NCI-H146 treated with DMSO at 0.1 percent for 48 hours (cell line): ENCODE results near the gene TEX101.
A peak's percentile ranks its signal among the peaks of the same experiment; 100 is the strongest.

Source experiments
- DNase-seq: peaks from one replicate; lab custom pipeline; 2025; ENCODE audit not compliant: unreplicated experiment; lab: John Stamatoyannopoulos, UW

Gene TEX101

DNA sequence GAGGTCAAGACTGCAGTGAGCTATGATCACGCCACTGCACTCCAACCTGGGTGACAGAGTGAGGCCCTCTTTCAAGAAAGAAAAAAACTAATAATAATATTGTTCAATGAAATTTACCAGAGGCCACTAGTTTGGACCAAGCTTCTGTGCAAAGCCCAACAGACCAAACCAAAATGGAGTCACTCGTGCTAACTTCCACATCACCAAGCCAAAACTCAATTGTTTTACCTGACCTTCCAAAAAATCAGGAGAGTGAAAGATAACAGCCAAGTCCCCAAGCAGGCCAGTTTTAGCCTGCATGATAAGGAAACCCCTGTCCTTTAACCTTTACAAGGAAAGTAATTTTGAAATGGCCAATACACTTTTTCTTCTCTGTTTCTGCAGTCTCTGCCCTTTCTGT, 30.7 kb downstream of the TEX101 start:
- DNase-seq, result no peak

DNA sequence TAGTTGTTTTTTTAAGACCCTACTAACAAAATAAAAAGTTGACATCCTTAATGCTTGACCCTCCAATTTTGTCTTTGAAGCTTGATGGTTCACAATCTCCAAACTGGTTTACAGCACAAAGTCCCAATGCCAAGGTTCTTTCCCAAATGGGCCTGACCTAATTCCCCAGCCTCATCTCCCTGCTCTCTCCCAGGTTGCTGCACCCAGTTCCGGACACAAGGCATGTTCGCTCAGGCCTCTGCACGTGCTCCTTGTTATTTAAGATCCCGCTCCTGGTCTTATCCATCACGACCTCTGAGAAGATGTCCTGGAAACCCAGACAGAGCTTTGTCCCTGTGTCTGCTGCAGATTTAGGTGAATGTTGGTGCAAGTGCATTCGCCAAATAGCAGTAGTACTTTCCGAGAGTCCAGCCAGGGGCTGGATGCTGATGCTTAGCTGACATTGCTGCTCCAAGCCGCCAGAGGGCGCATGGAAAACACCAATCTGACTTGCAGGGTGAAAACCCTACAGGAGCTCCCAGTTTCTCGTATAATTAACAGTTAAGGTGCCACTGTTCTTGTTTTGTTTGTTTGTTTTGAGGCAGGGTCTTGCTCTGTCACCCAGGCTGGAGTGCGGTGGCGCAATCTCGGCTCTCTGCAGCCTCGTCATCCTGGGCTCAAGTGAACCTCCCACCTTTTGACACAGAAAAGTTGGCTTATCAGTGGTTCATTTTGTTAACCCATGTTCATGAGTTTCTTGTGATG, 32.2 kb downstream of the TEX101 start:
- DNase-seq, result peak; percentile 48

DNA sequence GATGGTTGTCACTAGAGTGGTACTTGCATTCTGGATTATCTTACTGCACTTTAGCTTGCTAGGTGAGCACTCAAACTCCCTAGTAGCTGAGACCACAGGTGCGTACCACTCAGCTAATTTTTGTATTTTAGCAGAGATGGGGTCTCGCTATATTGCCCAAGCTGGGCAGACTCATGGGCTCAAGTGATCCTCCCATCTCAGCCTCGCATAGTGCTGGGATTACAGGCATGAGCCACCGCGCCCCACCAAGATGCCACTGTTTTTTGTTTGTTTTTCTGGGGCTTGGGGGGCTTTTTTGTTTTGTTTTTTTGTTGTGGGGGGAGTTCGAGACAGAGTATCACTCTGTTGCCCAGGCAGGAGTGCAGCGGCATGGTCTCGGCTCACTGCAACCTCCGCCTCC, 33.0 kb downstream of the TEX101 start:
- no peak for DNase-seq

DNA sequence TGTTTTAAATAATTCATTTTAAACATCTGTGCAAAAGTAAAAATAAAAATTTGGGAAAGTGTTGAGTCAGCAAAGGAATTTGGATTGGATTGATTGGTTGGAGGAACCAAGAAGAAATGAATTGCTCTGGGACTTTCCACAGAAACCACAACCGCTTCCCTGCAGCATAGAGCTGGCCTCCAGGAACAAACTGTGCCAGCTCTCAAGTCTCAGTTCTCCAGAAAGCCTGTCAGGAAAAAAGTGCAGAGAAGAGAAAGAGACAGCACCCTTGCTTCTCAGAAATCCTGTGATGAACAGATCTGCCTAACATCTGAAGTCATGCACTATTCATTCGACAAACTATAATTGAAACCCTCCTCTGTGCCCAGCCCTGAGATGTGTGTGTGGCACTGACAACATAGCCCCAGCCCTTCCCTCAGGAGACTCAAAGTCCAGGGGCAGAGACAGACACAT, 35.9 kb downstream of the TEX101 start:
- no peak for DNase-seq

DNA sequence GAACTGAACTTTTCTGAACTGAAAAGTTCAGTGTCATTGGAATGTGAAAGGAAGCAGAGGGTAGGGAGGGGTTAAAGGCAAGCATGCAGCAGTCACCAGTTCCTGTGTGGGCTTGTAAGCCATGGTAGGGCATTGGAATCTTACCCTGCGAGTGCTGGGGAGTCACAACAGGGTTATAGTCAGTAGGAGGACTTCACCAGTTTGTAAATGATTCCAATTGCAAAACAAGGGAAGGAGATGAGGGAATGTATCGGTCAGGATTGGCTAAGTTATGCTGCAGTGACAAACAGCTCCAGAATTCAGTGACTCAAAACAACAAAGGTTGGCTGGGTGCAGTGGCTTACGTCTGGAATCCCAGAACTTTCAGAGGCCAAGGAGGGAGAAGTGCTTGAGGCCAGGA, 37.9 kb downstream of the TEX101 start:
- no peak for DNase-seq

DNA sequence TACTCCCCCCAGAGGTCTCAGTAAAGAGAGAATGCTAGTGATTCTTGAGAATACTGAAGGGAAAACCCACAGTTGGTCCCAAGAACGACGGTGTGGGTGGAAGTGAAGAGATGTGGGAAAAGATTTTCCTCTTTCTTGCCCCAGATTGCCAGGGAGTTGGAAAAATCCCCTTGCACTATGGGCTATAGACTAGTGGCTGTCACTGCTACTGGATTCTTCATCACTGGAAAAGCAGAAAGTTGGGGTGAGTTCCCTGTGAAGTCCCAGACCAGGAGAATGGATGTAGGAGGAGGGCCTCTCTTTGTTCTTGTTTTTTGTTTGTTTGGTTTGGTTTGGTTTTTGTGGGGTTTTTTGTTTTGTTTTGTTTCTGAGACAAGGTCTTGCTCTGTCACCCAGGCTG, 39.3 kb downstream of the TEX101 start:
- no peak for DNase-seq

DNA sequence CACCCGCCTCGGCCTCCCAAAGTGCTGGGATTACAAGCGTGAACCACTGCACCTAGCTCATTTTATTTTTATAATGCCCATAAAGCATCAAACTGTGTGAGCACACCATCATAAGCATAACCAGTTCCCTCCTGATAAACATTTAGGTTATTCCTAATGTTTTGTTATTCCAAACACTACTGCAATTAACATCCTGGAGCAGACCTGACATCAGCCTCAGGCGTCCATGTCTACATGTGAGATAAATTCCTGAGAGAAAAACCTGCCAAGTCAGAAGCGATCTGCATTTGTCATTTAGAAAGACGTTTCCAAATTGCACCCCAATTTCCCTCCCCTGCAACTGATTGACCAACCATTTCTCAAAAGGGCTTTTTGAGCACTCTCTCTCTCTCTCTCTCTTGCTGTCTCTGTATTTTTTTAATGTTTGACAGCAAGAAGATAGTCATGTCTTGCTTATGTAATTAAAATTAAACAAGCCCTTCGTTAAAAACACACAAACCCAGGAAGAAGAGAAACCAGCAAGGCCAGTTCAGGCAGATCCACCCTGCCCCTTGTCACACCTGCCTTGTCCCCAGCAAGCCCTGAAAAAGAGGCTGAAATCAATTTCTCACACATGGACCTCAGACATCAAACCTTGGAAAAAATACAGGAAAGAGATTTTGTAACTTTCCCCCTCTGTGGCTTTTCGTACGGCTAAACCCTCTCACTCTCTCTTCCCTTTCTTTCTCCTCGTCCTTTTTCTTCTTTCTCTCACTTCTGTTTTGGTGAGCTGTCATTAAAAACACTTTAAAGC, 40.8 kb downstream of the TEX101 start:
- no peak for DNase-seq

DNA sequence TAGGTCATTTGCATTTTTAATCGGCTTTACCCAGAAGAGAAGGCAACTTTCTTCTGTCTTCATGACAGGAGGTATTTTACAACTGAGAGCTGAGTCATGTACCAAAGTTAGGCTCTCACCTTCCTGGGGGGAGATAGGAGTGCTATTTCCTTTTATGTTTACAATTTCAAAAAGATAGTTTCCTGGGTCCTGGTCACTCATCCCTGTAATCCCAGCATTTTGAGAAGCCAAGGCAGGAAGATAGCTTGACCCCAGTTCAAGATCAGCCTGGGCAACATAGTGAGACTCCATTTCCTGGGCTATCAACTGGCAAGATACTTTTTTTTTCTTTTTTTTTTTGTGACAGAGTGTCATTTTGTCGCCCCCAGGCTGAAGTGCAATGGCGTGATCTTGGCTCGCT, 43.1 kb downstream of the TEX101 start:
- no peak for DNase-seq

DNA sequence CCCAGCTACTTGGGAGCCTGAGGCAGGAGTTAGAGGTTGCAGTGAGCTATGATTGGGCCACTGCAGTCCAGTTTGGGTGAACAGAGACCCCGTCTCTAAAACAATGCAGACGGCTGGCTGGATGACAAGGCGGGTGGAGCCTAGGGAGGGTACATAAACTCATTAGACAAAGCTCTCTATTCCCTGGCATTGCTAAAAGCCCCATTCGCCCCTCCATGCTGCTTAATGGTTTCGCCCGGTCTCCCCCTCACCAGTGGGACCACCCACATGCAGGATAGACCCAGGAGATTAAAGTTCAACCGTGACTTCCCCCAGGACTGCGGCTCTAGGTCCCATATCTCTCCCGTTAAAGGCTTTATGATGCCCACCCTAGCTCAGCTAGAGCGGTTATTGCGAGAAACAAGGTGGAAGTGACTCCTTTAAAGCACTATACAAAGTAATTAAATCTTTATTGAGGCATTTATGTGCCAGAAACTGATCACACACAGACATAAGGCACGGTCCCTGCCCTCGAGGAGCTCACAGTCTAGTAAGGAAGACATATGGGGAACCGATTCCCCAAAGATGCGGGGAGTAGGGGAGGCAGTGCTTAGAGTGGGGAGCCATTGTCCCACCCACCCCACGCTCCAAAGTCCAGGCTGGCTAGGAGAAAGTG, 45.8 kb downstream of the TEX101 start:
- DNase-seq, result no peak

DNA sequence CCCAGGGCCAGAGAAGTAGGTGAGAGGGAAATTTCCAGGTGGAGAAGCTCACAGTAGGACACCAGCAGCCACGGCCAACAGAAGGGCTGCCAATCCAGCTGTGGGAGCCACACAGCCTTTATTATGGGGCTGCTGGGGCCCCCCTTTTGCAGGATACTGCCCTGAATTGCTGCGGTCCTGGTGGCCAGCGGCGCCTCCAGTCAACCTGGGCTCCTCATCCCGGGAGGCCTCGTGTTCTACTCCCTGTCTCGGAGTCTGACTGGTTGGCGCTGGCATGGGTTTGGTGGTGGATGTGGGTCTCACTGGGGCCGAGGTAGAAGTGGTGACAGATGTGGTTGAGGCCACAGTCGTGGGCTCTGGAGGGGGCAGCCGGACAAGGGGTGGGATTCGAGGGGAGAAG, 46.6 kb downstream of the TEX101 start:
- no peak for DNase-seq

DNA sequence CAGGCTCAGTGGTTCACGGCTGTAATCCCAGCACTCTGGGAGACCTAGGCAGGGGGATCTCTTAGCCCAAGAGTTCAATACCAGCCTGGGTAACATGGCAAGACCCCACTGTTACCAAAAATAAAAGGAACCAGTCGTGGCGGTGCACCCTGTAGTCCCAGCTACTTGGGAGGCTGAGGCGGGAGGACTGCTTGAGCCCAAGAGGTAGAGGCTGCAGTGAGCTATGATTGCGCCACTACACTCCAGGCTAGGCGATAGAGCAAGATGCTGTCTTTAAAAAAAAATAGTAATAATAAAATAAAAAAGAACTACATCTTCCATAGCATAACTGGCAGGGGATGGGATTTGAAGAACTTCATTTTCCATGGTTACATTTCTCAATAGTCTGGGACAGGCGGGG, 47.7 kb downstream of the TEX101 start:
- DNase-seq, result no peak

DNA sequence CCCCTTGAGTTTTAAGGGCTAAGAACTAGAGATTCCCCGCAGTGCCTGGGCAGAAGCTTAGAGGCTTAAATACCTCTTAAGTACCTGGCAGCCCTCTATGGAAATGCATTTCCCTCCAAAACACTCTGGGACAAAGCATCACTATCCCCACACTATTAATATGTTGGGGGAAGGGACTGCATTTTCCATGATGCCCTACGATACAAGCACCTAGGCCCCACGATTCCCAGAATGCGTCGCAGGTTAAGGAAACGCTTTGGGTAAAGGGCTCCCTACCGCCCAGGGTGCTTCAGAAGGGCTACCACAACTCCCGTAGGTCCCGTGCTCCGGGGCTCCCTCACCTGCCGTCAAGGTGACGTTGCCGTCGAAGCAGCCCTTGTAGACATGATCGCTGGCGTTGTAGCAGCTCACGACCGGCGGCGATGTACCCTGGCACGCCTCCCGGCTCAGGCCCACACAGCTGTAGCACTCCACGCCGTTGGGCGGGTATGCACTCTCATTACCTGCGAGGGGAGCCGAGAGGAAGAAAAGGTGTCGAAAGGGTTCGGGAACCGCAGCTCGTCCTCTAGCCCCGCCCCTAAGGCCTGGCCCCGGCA, 48.2 kb downstream of the TEX101 start:
- no peak for DNase-seq

DNA sequence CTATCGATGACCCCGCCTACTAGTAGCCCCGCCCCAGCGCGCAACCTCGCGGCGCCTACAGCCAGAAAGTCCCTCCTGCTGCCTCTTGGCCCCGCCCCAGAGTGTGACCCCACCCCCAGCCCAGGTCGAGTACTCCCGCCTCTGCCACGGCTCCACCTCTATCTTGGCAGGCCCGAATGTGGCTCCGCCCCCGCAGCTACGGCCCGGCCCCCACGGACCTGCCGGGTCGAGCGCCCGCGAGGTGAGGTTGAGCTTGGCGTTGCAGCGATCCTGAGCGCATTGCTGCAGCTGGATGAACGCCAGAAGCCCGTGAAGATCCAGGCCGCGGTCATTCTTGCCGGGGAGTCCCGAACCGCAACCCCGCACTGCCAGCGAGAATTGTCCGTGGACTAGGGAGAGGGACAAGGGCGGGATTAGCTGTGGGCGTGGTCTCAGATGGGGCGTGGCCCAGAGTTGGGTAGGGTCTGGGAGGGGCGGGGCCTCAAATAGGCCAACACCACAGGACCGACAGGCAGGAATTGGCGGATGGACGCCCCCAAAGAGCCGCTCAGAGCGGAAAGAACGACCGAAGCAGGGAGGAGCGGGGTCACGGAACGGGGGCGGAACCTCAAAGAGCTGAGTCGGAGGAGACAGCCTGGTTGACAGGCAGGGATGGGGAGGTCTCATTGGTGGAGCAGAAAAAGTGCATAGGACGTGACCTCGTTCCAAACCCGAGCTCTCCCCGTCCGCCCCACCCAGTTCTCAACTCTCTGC, 48.9 kb downstream of the TEX101 start:
- DNase-seq, result peak; percentile 95

DNA sequence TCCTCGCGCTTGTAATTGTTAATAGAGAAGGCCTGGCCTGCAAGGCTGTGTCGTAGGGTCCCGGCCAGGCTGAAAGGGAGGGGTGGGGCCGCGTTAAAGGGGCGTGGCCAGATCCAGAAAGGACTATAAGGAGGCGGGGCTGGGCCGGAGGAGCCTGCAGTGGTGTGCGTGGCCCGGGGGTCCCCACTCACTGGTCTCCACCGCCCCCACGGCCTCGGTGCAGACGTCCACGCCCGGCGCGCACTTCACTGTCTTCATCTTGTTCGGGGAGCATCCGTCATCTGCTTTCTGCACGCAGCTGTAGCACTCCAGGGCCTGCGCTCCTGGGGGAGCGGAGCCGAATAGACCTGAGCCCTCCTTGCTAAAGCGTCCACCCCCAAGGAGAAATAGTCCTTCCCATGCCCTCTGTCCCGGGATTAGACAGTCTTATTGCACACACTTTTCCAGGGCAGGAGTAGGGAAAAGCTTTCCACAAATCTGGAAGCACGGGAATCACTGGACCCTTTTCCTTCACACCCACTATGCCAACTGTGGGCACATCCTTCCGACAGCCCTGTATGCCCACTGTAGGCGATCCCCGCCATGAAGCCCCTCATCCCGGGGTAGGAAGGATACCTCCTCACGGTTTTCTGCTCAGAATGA, 49.6 kb downstream of the TEX101 start:
- DNase-seq, result peak; percentile 62

DNA sequence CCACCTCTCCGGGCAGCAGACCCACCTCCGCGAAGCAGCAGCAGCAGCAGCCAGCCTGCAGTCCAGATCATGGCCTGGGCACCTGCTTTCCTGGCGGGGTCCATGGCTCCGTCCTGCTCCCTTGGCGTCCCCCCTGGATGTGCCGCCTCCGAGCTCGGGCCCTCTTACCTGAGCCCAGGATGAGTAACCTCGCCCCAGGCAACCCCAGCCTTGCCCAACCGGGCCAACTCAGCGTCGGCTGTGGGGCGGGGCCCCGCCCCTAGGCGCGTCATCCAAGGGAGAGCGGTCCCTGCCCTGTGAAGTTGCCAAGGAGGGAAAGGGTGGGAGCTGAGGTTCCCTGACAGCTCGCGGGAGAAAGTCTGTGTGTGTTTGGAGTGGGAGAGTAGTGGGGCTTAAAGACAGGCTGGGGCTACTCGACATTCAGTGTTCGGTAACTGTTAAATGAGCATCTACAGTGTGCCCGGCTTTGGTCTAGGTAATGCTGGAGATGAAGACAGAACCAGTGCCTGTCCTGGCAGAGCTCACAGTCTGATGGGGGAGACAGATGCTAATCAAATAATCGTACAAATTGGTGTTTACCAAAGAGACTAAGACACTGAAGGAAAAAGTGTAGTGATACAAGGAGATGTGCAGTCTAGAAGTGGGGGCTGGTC, 50.9 kb downstream of the TEX101 start, which contains the start of gene LYPD3:
TSS of gene LYPD3 (minus strand) at position 141 of the 653 bp plus-strand sequence. CDS start at position 104, 37 bp downstream.
- no peak for DNase-seq

DNA sequence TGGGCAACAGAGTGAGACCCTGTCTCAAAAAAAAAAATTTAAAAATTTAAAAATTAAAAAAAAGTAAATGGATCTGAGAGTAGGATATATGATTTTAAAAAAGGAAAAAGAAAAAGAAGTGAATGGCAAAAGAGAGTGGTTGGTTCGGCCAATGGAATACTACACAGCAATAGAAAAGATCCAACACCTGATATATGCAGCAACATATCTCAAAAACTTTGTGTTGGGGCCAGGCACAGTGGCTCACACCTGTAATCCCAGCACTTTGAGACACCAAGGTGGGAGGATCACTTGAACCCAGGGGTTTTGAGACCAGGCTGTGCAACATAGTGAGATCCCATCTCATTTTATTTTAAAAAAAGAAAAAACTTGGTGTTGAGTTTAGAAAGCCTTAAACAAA, 52.1 kb downstream of the TEX101 start:
- DNase-seq, result no peak

DNA sequence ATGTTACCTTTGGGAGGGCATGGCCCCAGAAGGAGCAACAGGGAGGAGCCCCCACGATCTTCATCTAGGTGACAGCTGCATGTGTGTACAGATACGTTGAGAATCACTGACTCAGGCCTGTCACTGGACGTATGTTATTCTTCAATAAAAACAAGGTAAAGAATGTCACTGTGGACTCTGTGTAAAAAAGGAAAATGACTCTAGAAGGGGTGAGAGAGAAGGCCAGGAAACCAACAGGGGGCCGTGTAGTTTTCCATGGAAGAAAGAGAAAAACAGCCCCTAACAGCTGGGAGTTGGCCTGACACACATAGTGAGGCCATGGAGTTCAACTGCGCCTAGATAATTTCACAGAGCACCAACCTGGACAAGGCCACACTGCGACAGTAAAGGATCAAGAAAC, 52.6 kb downstream of the TEX101 start:
- no peak for DNase-seq

DNA sequence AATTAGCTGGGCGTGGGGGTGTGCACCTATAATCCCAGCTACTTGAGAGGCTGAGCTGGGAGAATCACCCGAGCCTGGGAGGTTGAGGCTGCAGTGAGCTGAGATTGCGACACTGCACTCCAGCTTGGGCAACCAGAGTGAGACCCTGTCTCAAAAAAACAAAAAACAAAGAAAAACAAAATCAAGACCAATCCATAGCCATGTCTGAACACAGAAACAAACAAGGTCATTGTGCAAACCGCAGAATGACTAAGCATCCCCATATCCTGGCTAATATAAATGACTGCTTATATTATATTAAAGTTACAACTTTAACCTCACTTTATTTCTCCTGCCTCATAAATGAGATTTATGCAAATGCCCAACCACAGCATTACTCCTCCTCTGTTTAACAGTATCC, 53.0 kb downstream of the TEX101 start:
- no peak for DNase-seq
